Tibial nerve (tissue), 4 donors: Measurements from ENCODE around the gene FTH1.

Experiments
- CTCF ChIP-seq, 5 experiments: fragments of 200-600 bp in 3 of 5; fragments of 450-650 bp in 2 of 5; sonication (generic) in 3 of 5; IDR thresholded peaks; one replicate each; pipeline ENCODE4 v1.5.1; 2016 to 2019; ENCODE audit warnings: antibody characterized with exemption in 5 of 5, mild to moderate bottlenecking in 3 of 5, moderate library complexity in 2 of 5
- EP300 ChIP-seq, 2 donors: sonication (generic); formaldehyde crosslinking; IDR thresholded peaks; one replicate each; pipeline ENCODE4 v1.6.1; 2017; ENCODE audit warnings: antibody characterized with exemption in 2 of 2, mild to moderate bottlenecking in 1 of 2
- POLR2A ChIP-seq, 2 donors: fragments of 450-650 bp; IDR thresholded peaks; one replicate each; pipeline ENCODE4 v1.6.1; 2017; ENCODE audit warnings: antibody characterized with exemption in 2 of 2, mild to moderate bottlenecking in 2 of 2, moderate library complexity in 2 of 2

GRCh38 chr11:61954106-61954850 is 13.2 kb downstream of the FTH1 start:
- TF ChIP-seq CTCF (IDR thresholded peaks at IDR 0.05), result no peak
- TF ChIP-seq POLR2A (IDR thresholded peaks at IDR 0.05), result no peak
- no peak for TF ChIP-seq EP300 (IDR thresholded peaks at IDR 0.05)
